Measurements from ENCODE around the gene PHF2. TPM values are rescaled to one million over a fixed set of nuclear protein-coding genes. Genes with fewer than 3 reads are reported as not detected.

PHF2 gene
- total and polyA plus RNA-seq, 4 experiments from 2014 or later = 0.48 to 41.2 (median 21.0) TPM

GRCh38 chr9:93657331-93658111 is 81.1 kb downstream of the PHF2 start:
- H3K9me3 Mint-ChIP-seq = no peaks in the 10 kb centered on the region

GRCh38 chr9:93658184-93658925 is 82.0 kb downstream of the PHF2 start:
- Mint-ChIP-seq H3K9me3 (no peaks in the 10 kb centered on the region), H3K36me3 (peaks cover 14 to 33% of the 10 kb centered on the region in 2 donors), H3K27ac (peak overlapping the region in 2 of 7 donors; percentile 6 to 31), H3K4me3 (no peak overlapping the region), H3K27me3 (no peaks in the 10 kb centered on the region), H3K4me1 (no peaks in the 10 kb centered on the region)
- Histone ChIP-seq H3K27me3 (ENCODE audit: insufficient read depth, low read length) (no peaks in the 10 kb centered on the region), H3K4me1 (ENCODE audit: insufficient read depth, low read length) (no peaks in the 10 kb centered on the region), H3K36me3 (ENCODE audit: insufficient read depth, low read length) (peaks cover 28% of the 10 kb centered on the region), H3K27ac (ENCODE audit: low read depth, low read length) (no peak overlapping the region), H3K9me3 (ENCODE audit: control insufficient read depth in 1 of 2, low read length in 2 of 2) (no peaks in the 10 kb centered on the region), H3K4me3 (ENCODE audit: low read length in 2 of 2) (no peak overlapping the region)
- no peak for DNase-seq
- ChIA-PET CTCF (ENCODE audit: partially characterized antibody) (no interaction called here), POLR2A (ENCODE audit: partially characterized antibody) (no interaction called here)
- intact Hi-C loops (cut with micrococcal nuclease) = no loop called here

More at GRCh38 chr9:93657331-93658111, 81.1 kb downstream of the PHF2 start:
- H3K27ac Mint-ChIP-seq = peak overlapping the region in 3 of 7 donors; percentile 27 to 90 (median 83)
- POLR2A ChIA-PET (ENCODE audit: partially characterized antibody) = no interaction called here
- peaks cover 22 to 41% of the 10 kb centered on the region in 2 donors for H3K36me3 Mint-ChIP-seq
- no peaks in the 10 kb centered on the region for H3K4me1 Mint-ChIP-seq
- Histone ChIP-seq H3K4me1 (ENCODE audit: insufficient read depth, low read length) (no peaks in the 10 kb centered on the region), H3K27me3 (ENCODE audit: insufficient read depth, low read length) (no peaks in the 10 kb centered on the region), H3K4me3 (ENCODE audit: low read length in 2 of 2) (no peak overlapping the region), H3K27ac (ENCODE audit: low read depth, low read length) (no peak overlapping the region), H3K36me3 (ENCODE audit: insufficient read depth, low read length) (peaks cover 34% of the 10 kb centered on the region), H3K9me3 (ENCODE audit: control insufficient read depth in 1 of 2, low read length in 2 of 2) (no peaks in the 10 kb centered on the region)
- H3K4me3 Mint-ChIP-seq = peak overlapping the region in 1 of 8 donors; percentile 10
- no peak for DNase-seq
- intact Hi-C loops (cut with micrococcal nuclease) = no loop called here
- CTCF ChIA-PET (ENCODE audit: partially characterized antibody) = no interaction called here
- H3K27me3 Mint-ChIP-seq = no peaks in the 10 kb centered on the region

DNA sequence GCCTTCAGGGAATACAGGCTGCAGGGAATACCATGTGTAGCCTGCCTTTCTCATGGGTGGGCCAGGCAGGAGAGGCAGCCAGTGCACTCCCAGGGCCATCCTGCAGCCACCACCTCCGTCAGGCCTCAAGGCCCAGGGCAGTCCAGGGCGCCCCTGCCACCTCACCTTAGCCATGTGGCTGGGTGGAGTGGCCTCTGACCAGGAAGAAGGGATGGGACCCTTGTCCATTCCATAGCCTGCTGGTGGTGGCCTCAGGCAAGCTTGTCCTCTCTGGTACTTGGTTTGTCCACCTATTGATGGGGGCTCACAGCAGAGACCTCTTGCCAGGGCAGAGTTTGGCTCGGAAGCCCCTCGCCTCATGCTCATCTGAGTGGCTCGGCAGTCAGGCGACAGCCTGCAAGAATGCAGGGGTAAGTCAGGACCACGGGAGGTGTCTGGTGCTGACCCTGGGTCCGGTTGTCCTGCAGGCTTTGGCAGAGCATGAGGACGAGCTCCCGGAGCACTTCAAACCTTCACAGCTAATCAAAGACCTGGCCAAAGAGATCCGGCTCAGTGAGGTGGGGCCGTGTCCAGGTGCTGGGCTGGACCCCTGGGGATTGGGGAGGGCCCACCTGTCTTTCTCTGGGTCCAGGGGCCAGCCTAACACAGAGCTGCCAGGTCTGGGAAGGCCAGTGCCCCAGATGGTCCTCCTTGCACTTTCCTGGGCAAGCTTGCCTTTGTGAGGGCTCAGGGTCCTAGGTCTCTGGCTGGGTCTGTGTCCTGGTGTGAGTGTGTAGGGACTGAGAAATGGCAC is 82.9 kb downstream of the PHF2 start:
- Mint-ChIP-seq H3K27ac (peak overlapping the region in 1 of 7 donors; percentile 13), H3K9me3 (no peaks in the 10 kb centered on the region), H3K36me3 (peaks cover 12 to 26% of the 10 kb centered on the region in 2 donors), H3K27me3 (no peaks in the 10 kb centered on the region), H3K4me1 (no peaks in the 10 kb centered on the region), H3K4me3 (no peak overlapping the region)
- Histone ChIP-seq H3K27ac (ENCODE audit: low read depth, low read length) (no peak overlapping the region), H3K36me3 (ENCODE audit: insufficient read depth, low read length) (peaks cover 24% of the 10 kb centered on the region), H3K4me1 (ENCODE audit: insufficient read depth, low read length) (no peaks in the 10 kb centered on the region), H3K9me3 (ENCODE audit: control insufficient read depth in 1 of 2, low read length in 2 of 2) (no peaks in the 10 kb centered on the region), H3K4me3 (ENCODE audit: low read length in 2 of 2) (no peak overlapping the region), H3K27me3 (ENCODE audit: insufficient read depth, low read length) (no peaks in the 10 kb centered on the region)
- POLR2A ChIA-PET (ENCODE audit: partially characterized antibody) = no interaction called here
- DNase-seq = no peak
- CTCF ChIA-PET (ENCODE audit: partially characterized antibody) = no interaction called here
- intact Hi-C loops (cut with micrococcal nuclease) = no loop called here

- no peak overlapping the region for H3K4me3 Mint-ChIP-seq
- Histone ChIP-seq H3K9me3 (ENCODE audit: control insufficient read depth in 1 of 2, low read length in 2 of 2) (no peaks in the 10 kb centered on the region), H3K27me3 (ENCODE audit: insufficient read depth, low read length) (no peaks in the 10 kb centered on the region), H3K27ac (ENCODE audit: low read depth, low read length) (no peak overlapping the region), H3K4me3 (ENCODE audit: low read length in 2 of 2) (no peak overlapping the region), H3K4me1 (ENCODE audit: insufficient read depth, low read length) (no peaks in the 10 kb centered on the region), H3K36me3 (ENCODE audit: insufficient read depth, low read length) (peaks cover 18% of the 10 kb centered on the region)
- peaks cover 14 to 22% of the 10 kb centered on the region in 2 donors for H3K36me3 Mint-ChIP-seq
- H3K9me3 Mint-ChIP-seq = no peaks in the 10 kb centered on the region
- ChIA-PET POLR2A (ENCODE audit: partially characterized antibody) (no interaction called here), CTCF (ENCODE audit: partially characterized antibody) (no interaction called here)
- no peak for DNase-seq
- intact Hi-C loops (cut with micrococcal nuclease) = no loop called here
- no peaks in the 10 kb centered on the region for H3K27me3 Mint-ChIP-seq
- H3K4me1 Mint-ChIP-seq = no peaks in the 10 kb centered on the region
- peak overlapping the region in 1 of 7 donors; percentile 31 for H3K27ac Mint-ChIP-seq
These were observed 83.4 kb downstream of the PHF2 start for GRCh38 chr9:93659837-93660177.

- no peaks in the 10 kb centered on the region for H3K27me3 ChIP-seq (ENCODE audit: insufficient read depth, low read length)
- CTCF ChIA-PET (ENCODE audit: partially characterized antibody) = no interaction called here
- peaks cover 16% of the 10 kb centered on the region for H3K36me3 ChIP-seq (ENCODE audit: insufficient read depth, low read length)
These were observed 84.1 kb downstream of the PHF2 start for GRCh38 chr9:93660352-93661046.

GRCh38 chr9:93661591-93661990 is 85.2 kb downstream of the PHF2 start:
- Histone ChIP-seq H3K27ac (ENCODE audit: low read depth, low read length) (no peak overlapping the region), H3K4me3 (ENCODE audit: low read length in 2 of 2) (no peak overlapping the region), H3K4me1 (ENCODE audit: insufficient read depth, low read length) (no peaks in the 10 kb centered on the region), H3K27me3 (ENCODE audit: insufficient read depth, low read length) (no peaks in the 10 kb centered on the region), H3K36me3 (ENCODE audit: insufficient read depth, low read length) (peaks cover 13% of the 10 kb centered on the region), H3K9me3 (ENCODE audit: control insufficient read depth in 1 of 2, low read length in 2 of 2) (no peaks in the 10 kb centered on the region)
- Mint-ChIP-seq H3K4me1 (no peaks in the 10 kb centered on the region), H3K27ac (no peak overlapping the region), H3K36me3 (peaks cover 17 to 30% of the 10 kb centered on the region in 2 donors), H3K27me3 (no peaks in the 10 kb centered on the region), H3K9me3 (no peaks in the 10 kb centered on the region), H3K4me3 (no peak overlapping the region)
- no peak for DNase-seq
- ChIA-PET POLR2A (ENCODE audit: partially characterized antibody) (no interaction called here), CTCF (ENCODE audit: partially characterized antibody) (no interaction called here)
- intact Hi-C loops (cut with micrococcal nuclease) = no loop called here

More at GRCh38 chr9:93660352-93661046, 84.1 kb downstream of the PHF2 start:
- intact Hi-C loops (cut with micrococcal nuclease) = no loop called here
- Histone ChIP-seq H3K4me3 (ENCODE audit: low read length in 2 of 2) (no peak overlapping the region), H3K4me1 (ENCODE audit: insufficient read depth, low read length) (no peaks in the 10 kb centered on the region), H3K9me3 (ENCODE audit: control insufficient read depth in 1 of 2, low read length in 2 of 2) (no peaks in the 10 kb centered on the region), H3K27ac (ENCODE audit: low read depth, low read length) (no peak overlapping the region)
- Mint-ChIP-seq H3K36me3 (peaks cover 13 to 20% of the 10 kb centered on the region in 2 donors), H3K27me3 (no peaks in the 10 kb centered on the region), H3K4me3 (no peak overlapping the region), H3K4me1 (no peaks in the 10 kb centered on the region), H3K27ac (no peak overlapping the region), H3K9me3 (no peaks in the 10 kb centered on the region)
- DNase-seq = no peak
- POLR2A ChIA-PET (ENCODE audit: partially characterized antibody) = no interaction called here

Data from CD4-positive, alpha-beta memory T cell (primary cell).